Stimulated activated naive CD4-positive, alpha-beta T cell treated with Interleukin-2 at 50 U/mL for 16 hours (primary cell): ENCODE data around the gene SETBP1.

Experiments used
- DNase-seq: peaks from one replicate; lab custom pipeline; 2025; lab: John Stamatoyannopoulos, UW

The SETBP1 gene

DNA sequence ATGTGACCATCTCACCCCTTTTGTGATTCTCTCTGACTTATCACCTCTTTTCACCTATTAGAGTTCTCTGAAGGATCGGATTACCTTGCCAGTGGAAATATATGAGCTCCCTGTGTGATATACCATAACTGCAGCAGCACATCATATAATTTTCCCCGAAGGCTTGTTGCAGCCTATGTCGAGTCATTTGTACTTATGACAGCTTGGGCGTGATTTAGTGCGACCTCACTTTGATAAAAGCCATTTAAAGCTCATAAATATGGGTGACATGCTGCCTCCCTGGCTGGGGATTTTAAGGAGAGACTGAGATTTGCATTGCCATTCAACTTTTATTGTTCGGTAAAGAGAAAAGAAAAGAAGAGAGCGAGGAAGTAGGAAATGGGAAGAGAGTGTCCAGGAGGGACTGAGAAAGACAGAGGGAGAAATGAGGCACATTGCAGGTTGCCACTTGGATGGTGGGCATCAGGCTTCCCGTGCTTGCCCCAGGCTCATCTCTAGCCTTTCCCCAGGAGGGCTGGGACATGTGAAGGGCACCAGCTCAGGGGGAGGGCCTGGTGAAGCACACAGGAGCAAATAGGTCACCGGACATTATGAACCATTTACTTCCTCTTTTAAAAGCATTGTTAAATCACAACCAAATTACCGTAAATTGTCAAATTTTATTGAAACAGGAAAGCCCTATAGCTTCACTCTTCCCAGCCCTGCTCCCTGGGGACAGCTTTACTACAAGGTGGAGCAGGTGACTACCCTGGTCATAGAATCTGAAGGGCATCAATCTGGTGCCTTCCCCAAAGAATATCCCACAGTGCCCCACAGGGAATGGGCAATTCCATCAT is 161.3 kb downstream of the SETBP1 start:
- no peak for DNase-seq

DNA sequence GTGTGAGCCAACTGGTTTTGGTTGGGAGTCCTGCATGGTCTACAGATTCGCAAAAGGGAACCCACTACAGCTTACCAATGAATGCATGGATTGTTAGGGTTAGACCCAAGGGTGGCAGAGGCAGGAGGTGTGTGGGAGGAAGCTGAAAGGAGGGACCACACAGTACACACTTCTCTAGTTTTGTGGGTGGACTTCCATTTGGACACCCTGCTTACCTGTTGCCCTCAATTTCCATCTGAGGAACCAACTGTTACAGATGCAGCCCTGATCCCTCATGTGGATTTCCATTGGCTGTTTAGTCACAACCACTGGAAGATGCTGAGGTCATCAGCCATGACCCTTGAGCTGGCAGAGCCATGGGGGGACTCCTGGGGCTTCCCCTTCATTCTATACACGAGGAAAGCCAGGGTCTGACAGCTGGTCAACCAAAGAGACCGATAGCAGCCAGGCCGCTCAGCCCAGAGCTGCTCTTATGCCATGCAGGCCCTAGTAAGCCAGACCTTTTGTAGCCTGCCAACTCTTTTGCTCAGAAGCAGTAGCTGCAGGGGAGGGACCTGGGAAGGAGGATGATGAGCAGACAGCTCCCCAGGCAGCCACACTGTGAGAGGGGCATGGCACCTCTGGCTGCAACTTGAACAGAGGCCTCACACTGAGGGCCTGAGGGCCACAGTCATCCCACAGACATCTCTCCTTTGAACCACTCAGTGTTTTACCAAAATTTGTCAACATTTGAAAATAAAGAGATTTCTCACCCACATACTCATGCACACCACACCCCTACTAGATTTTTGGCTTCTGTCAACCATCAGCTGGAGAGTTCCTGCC is 162.1 kb downstream of the SETBP1 start:
- no peak for DNase-seq

- DNase-seq, result no peak
Measured at GRCh38 chr18:44844486-44844885, 163.8 kb downstream of the SETBP1 start.

DNA sequence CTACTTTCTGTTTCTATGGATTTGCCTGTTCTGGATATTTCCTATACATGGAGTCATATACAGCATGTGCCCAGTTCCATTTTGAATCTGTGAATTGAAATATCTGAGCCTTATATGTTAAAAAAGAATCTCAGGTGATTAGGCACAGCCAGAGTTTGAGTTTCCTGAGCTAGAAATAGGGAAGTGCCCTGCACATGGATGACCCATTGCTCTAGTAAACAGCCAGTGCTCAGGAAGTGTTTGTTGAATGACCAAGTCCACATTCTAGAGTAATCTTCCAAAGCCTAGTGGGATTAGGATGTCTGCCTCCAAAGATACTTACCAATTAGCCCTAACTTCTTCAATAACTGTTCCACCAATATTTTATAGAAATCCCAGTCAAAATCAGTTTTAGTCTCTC is 165.8 kb downstream of the SETBP1 start:
- DNase-seq, result no peak

GRCh38 chr18:44848644-44849335 is 168.1 kb downstream of the SETBP1 start:
- no peak for DNase-seq

- DNase-seq, result no peak
Measured at GRCh38 chr18:44849361-44849760, 168.7 kb downstream of the SETBP1 start.

DNA sequence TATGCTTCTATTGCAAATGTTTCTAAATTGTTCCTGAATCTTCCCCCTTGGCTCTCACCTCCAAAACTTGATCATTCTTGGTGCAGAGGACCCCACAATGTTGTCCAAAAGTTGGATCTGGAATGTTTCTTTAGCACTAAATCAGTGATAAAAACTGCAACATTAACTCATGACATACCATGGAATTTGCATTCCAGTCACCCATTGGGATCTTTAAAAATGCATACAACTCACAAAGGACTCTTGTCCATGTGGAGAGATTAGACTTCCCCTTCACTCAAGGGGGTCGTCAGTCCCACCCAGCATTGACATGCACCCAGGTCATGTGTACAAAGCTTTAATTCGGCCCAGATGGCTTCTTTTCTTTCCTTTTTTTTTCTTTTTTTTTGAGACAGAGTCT is 169.3 kb downstream of the SETBP1 start:
- no peak for DNase-seq

DNA sequence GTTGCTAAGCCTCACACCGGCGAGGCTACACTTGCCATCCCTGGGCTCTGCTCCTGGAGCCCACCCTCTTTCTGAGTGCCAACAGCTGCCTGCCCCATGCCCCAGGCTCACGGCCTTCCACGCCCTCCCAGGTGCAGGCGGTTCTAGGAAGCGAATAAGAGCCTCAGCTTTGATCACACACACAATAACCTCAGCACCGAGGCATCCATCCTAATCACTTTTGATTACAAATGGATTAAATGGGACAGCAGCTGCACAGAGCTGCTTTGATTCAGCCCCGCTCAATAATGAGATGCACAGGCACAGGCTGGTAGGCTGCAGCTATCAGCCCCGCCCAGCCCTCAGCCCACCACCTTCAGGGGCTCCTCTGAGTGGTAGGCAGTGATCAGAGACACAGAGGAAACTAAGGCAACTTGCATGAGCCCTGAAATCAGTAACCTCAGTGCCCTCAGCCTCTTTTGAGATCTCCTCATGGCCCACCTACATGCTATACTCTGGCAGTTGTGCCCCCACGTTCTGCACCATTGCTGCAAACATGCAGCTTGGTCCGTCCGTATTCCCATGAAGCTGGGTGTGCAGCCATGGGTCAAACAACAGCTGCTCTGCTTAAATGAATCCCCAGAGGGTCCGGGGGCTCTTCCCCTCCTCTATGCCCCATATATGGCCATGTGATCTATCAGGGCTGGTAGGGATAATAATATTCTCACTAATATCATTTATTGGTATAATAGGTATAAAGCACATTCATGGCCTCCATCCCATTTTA is 171.4 kb downstream of the SETBP1 start:
- DNase-seq, result no peak

- DNase-seq, result no peak
Measured at GRCh38 chr18:44852818-44853217, 172.1 kb downstream of the SETBP1 start.

DNA sequence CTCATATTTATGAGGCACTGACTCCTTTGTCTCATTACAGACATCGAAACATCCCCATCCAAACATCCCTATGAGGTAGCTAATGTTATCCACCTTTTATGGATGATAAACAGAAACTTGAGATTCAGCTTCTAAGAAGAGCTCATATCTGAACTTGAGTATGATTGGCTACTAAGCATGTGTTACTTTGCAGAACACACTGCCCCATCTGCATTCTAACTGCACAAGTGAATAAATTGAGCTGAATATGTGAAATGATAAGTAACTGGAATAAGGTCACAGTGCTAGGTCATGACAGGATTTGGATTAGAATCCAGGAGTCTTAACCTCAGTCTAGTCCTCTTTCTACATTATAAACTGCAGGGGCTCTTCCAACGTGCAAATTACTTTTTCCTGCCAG is 172.7 kb downstream of the SETBP1 start:
- DNase-seq, result no peak

DNA sequence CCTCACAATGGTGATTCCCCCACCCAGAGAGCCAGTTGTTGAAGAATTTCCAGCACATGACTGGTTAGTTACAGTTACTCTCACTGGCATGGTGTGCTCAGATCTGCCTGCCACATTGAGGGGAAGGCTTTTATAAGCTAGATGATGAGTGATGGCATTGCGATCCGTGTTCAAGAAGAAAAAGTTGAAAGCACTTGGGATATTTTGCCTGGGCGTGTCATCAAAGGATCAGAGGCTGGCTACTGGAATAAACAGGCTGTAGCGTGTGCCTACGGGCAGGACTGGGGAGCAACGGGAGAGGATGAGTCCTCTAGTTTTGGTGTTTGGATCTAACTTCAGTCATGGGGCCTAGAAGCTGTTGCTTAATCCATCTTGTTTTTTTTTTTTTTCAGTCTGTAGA is 175.0 kb downstream of the SETBP1 start:
- no peak for DNase-seq

GRCh38 chr18:44856157-44856556 is 175.5 kb downstream of the SETBP1 start:
- no peak for DNase-seq

- no peak for DNase-seq
Measured at GRCh38 chr18:44857081-44857480, 176.4 kb downstream of the SETBP1 start.

- DNase-seq, result no peak
Measured at GRCh38 chr18:44857744-44858491, 177.2 kb downstream of the SETBP1 start.

GRCh38 chr18:44859263-44859662 is 178.6 kb downstream of the SETBP1 start:
- no peak for DNase-seq

DNA sequence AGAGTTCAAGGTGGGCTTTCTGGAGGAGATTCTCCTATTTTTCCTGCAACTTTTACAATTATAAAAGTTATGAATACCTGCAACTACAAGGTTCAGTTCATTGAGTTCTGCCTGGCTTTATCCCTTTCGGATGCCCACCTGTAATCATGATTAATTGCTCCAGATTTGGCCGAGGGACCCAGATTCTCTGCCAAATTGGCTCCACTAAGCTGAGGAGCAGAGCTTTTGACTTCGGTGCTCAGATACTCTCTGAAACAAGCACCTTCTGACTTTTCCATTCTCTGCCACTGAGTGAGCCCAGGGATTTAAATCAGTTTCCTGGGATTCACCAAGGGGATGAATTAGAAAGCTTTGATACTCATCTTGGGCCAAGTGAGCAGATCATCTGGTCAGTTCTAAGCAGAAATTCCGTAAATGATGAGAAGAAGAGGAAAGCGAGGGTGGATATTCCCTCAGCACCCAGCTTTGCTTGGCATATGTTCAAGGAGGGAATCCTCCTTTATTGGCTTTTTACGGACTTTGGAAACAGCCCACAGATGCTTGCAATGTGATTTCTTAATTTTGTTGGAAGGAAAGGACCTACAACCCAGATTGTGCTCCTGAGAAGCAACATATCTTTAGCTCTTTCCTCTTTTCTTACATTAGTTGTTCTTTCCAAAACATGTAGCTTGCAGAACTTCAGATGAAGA is 179.2 kb downstream of the SETBP1 start:
- DNase-seq, result no peak

- DNase-seq, result no peak
Measured at GRCh38 chr18:44862112-44862511, 181.4 kb downstream of the SETBP1 start.

DNA sequence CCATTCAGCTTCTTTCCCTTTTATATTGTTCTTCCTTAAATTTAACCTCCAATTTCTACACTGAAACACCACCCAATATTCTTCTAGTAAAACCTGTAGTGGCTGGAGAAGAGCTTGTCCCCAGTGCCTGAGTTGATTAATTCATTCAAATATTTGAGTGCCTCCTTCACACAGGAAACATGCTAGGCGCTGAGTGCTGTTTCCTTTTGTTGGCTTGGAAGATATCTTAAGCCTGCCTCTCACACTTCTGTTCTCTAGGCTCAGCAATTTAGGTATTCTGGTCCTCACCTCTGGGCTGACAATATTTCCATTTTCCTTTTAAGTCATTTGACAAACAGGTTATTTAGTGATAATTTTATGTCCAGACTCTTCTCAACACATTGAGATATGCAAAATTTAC is 185.4 kb downstream of the SETBP1 start:
- no peak for DNase-seq

DNA sequence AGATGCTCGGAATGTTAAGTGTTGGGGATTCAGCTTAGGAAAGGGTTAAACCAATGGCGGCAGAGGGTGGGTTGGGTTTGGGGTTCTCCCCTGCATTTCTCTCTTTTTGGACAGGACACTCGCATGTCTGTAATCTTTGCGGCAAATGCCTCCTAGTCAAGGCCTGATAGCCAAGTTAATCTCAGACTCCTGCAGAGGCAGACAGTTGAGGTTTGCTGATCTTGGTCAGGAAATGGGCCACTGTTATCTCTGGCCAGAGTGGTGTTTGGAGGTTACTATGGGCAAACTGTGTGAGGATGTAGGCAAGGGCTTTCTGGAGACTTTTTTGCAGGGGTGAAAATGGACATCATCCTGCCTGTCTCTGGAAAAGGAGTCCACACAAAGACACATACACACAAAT is 188.8 kb downstream of the SETBP1 start:
- no peak for DNase-seq

GRCh38 chr18:44870631-44871502 is 190.2 kb downstream of the SETBP1 start:
- DNase-seq, result no peak
